ENCODE measurements around the gene TTLL4.

DNA sequence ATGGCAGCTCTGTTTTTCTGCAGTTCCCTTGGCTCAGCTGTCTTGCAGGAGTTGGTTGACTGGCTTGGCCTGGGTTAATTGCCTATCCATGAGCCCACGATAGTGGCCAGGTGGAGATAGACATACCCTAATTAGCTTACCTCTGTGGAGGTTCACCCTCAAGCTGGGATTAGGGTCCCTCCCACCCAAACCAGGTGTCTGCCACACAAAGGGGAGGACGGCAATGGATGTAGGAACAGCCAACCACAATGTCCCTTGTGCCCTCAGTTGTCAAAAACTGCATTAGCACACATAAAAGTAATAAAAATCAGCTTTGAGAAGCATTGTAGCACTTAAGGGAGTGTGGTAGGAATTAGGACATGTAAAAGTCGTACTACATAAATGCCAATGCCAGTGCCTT is 75.5 kb downstream of the TTLL4 start:
- TF ChIP-seq CTCF (IDR thresholded peaks at IDR 0.05), result no peak
- TF ChIP-seq EZH2 (IDR thresholded peaks at IDR 0.05), result no peak
- TF ChIP-seq EZH2phosphoT487 (IDR thresholded peaks at IDR 0.05), result no peak
